Neuronal stem cell (in vitro differentiated cells): ENCODE results near the gene OR10C1.

Source experiments
- DNase-seq: peaks from one replicate; pipeline ENCODE4 v3.0.0-alpha.2; 2013; ENCODE audit warnings: low spot score
- H2AFZ ChIP-seq: one replicate; pipeline ENCODE4 v1.6.1; 2013; ENCODE audit warnings: mild to moderate bottlenecking, low read length, inconsistent platforms
- H2AK5ac ChIP-seq: 2 replicates; pipeline ENCODE4 v1.6.1; 2013; ENCODE audit warnings: low read depth, mild to moderate bottlenecking, inconsistent platforms, low read length, moderate library complexity, mixed read lengths
- H2BK120ac ChIP-seq: 2 replicates; pipeline ENCODE4 v1.6.1; 2013; ENCODE audit warnings: low read depth, mild to moderate bottlenecking, inconsistent platforms, low read length, moderate library complexity, mixed read lengths
- H2BK12ac ChIP-seq: one replicate; pipeline ENCODE4 v1.6.1; 2013; ENCODE audit warnings: low read length, inconsistent platforms
- H2BK15ac ChIP-seq: 2 replicates; pipeline ENCODE4 v1.6.1; 2013; ENCODE audit warnings: mild to moderate bottlenecking, low read length, inconsistent platforms, mixed read lengths
- H2BK5ac ChIP-seq: one replicate; pipeline ENCODE4 v1.6.1; 2013; ENCODE audit warnings: inconsistent platforms, mild to moderate bottlenecking, low read length, moderate library complexity
- H3K14ac ChIP-seq: one replicate; pipeline ENCODE4 v1.6.1; 2013; ENCODE audit warnings: low read length, inconsistent platforms
- H3K18ac ChIP-seq: 2 replicates; pipeline ENCODE4 v1.6.1; 2013; ENCODE audit warnings: low read length, inconsistent platforms
- H3K23ac ChIP-seq: 2 replicates; pipeline ENCODE4 v1.6.1; 2013; ENCODE audit warnings: low read depth, mild to moderate bottlenecking, mixed read lengths, low read length, inconsistent platforms; ENCODE audit not compliant: poor library complexity
- H3K27ac ChIP-seq: replicated peaks from 3 replicates; pipeline ENCODE4 v1.5.1; 2013; ENCODE audit warnings: low read length, inconsistent platforms
- H3K27me3 ChIP-seq, 3 experiments: 2 replicates each; pipeline ENCODE4 v1.6.1; 2013; ENCODE audit warnings: low read length in 3 of 3, mild to moderate bottlenecking in 2 of 3, inconsistent platforms in 1 of 3, low read depth in 1 of 3, mixed read lengths in 1 of 3, moderate library complexity in 1 of 3; ENCODE audit not compliant: control insufficient read depth in 3 of 3, insufficient read depth in 3 of 3
- H3K36me3 ChIP-seq, 2 donors: replicated peaks in 1 of 2; 2 replicates each; pipeline ENCODE4 v1.6.1; 2013; ENCODE audit warnings: low read length in 2 of 2; ENCODE audit not compliant: control insufficient read depth in 2 of 2, insufficient read depth in 2 of 2
- H3K4ac ChIP-seq: 2 replicates; pipeline ENCODE4 v1.6.1; 2013; ENCODE audit warnings: inconsistent platforms, mild to moderate bottlenecking, low read length, moderate library complexity
- H3K4me1 ChIP-seq, 2 donors: 1 replicate in 1 of 2; 2 replicates in 1 of 2; pipeline ENCODE4 v1.6.1; 2013; ENCODE audit warnings: low read length in 2 of 2, low read depth in 1 of 2; ENCODE audit not compliant: control insufficient read depth in 2 of 2, insufficient read depth in 1 of 2
- H3K4me2 ChIP-seq: one replicate; pipeline ENCODE4 v1.6.1; 2013; ENCODE audit warnings: mild to moderate bottlenecking, low read length, inconsistent platforms; ENCODE audit not compliant: insufficient read depth, poor library complexity, severe bottlenecking
- H3K4me3 ChIP-seq, 2 donors: 2 replicates each; pipeline ENCODE4 v1.5.1; 2013; ENCODE audit warnings: low read length in 2 of 2, mild to moderate bottlenecking in 2 of 2, inconsistent platforms in 1 of 2, moderate library complexity in 1 of 2
- H3K79me1 ChIP-seq: one replicate; pipeline ENCODE4 v1.6.1; 2013; ENCODE audit warnings: low read depth, mild to moderate bottlenecking, inconsistent platforms, low read length, moderate library complexity
- H3K9ac ChIP-seq: one replicate; pipeline ENCODE4 v1.6.1; 2013; ENCODE audit warnings: mild to moderate bottlenecking, low read depth, low read length, inconsistent platforms; ENCODE audit not compliant: poor library complexity
- H3K9me3 ChIP-seq, 2 donors: replicated peaks in 1 of 2; 2 replicates each; pipeline versions ENCODE3 to v1.6.1; 2013; ENCODE audit warnings: low read length in 2 of 2, mild to moderate bottlenecking in 2 of 2, inconsistent platforms in 1 of 2, low read depth in 1 of 2, mixed read lengths in 1 of 2, moderate library complexity in 1 of 2; ENCODE audit not compliant: control insufficient read depth in 2 of 2, insufficient read depth in 1 of 2
- H4K8ac ChIP-seq: one replicate; pipeline ENCODE4 v1.6.1; 2013; ENCODE audit warnings: low read depth, mild to moderate bottlenecking, inconsistent platforms, low read length, moderate library complexity
- H4K91ac ChIP-seq: one replicate; pipeline ENCODE4 v1.6.1; 2013; ENCODE audit warnings: low read length, low read depth, mild to moderate bottlenecking, inconsistent platforms; ENCODE audit not compliant: poor library complexity
- whole genome bisulfite sequencing, 2 donors: extraction: QIAGEN DNeasy Blood & Tissue Kit; methylation state at CpG; one replicate each; pipeline ENCODE4 v1.1.7; 2013; ENCODE audit warnings: missing lambda C conversion rate in 2 of 2, mixed read lengths in 1 of 2; ENCODE audit not compliant: insufficient read length in 2 of 2, insufficient replicate concordance in 1 of 2; ENCODE audit errors: extremely low coverage in 2 of 2; 5-methylcytosine and 5-hydroxymethylcytosine counted together

Gene OR10C1

GRCh38 chr6:29466241-29466640, 27.1 kb downstream of the OR10C1 start:
- Histone ChIP-seq H3K79me1 (no peaks in the 10 kb centered on the region), H3K18ac (no peak overlapping the region), H2AK5ac (no peak overlapping the region), H3K4me3 (no peak overlapping the region), H2BK15ac (no peak overlapping the region), H4K8ac (no peak overlapping the region), H2BK5ac (no peak overlapping the region), H3K23ac (no peak overlapping the region), H2BK120ac (no peak overlapping the region), H3K4ac (no peak overlapping the region), H3K14ac (no peak overlapping the region), H4K91ac (no peak overlapping the region), H3K27me3 (no peaks in the 10 kb centered on the region), H3K9me3 (no peaks in the 10 kb centered on the region), H2BK12ac (no peak overlapping the region), H2AFZ (no peak overlapping the region), H3K36me3 (no peaks in the 10 kb centered on the region), H3K4me2 (no peak overlapping the region), H3K9ac (no peak overlapping the region), H3K4me1 (no peaks in the 10 kb centered on the region), H3K27ac (no peak overlapping the region)
- WGBS, 2 donors = no CpG with 5 or more reads among the region's 6 CpGs
- no peak for DNase-seq

- no peaks in the 10 kb centered on the region for H3K36me3 ChIP-seq
- peaks cover 0 to 3% (median 0%) of the 10 kb centered on the region in 3 experiments for H3K27me3 ChIP-seq
- no peak overlapping the region for H4K91ac ChIP-seq
- no peak for DNase-seq
- no peak overlapping the region for H3K4ac ChIP-seq
- H2AK5ac ChIP-seq = no peak overlapping the region
- no peaks in the 10 kb centered on the region for H3K79me1 ChIP-seq
- WGBS, 2 donors = no CpG with 5 or more reads among the region's 2 CpGs
- no peak overlapping the region for H2BK5ac ChIP-seq
- no peak overlapping the region for H3K4me2 ChIP-seq
- no peak overlapping the region for H3K14ac ChIP-seq
- no peak overlapping the region for H2BK15ac ChIP-seq
- no peak overlapping the region for H4K8ac ChIP-seq
- H2BK12ac ChIP-seq = no peak overlapping the region
- no peak overlapping the region for H3K4me3 ChIP-seq
- H3K4me1 ChIP-seq = no peaks in the 10 kb centered on the region
- no peak overlapping the region for H3K9ac ChIP-seq
- no peak overlapping the region for H3K27ac ChIP-seq
- H3K9me3 ChIP-seq = peaks cover 0 to 2% of the 10 kb centered on the region in 2 donors
- no peak overlapping the region for H3K23ac ChIP-seq
- no peak overlapping the region for H2BK120ac ChIP-seq
- H3K18ac ChIP-seq = no peak overlapping the region
- no peak overlapping the region for H2AFZ ChIP-seq
These were observed 35.9 kb downstream of the OR10C1 start for GRCh38 chr6:29474996-29475395.

- WGBS, 2 donors = no CpG with 5 or more reads among the region's 5 CpGs
- Histone ChIP-seq H3K27ac (no peak overlapping the region), H3K9me3 (peaks cover 0 to 2% of the 10 kb centered on the region in 2 donors), H2BK15ac (no peak overlapping the region), H3K9ac (no peak overlapping the region), H3K23ac (no peak overlapping the region), H2BK5ac (no peak overlapping the region), H3K36me3 (no peaks in the 10 kb centered on the region), H2BK12ac (no peak overlapping the region), H3K4ac (no peak overlapping the region), H3K4me3 (no peak overlapping the region), H2AFZ (no peak overlapping the region), H3K4me1 (no peaks in the 10 kb centered on the region), H3K14ac (no peak overlapping the region), H3K79me1 (no peaks in the 10 kb centered on the region), H3K27me3 (no peaks in the 10 kb centered on the region), H2AK5ac (no peak overlapping the region), H4K91ac (no peak overlapping the region), H3K18ac (no peak overlapping the region), H4K8ac (no peak overlapping the region), H3K4me2 (no peak overlapping the region), H2BK120ac (no peak overlapping the region)
- no peak for DNase-seq
These were observed 38.9 kb downstream of the OR10C1 start for GRCh38 chr6:29477923-29478450.

- H2BK15ac ChIP-seq = no peak overlapping the region
- no peaks in the 10 kb centered on the region for H3K36me3 ChIP-seq
- no peak overlapping the region for H4K8ac ChIP-seq
- no peak overlapping the region for H3K27ac ChIP-seq
- no peak overlapping the region for H3K18ac ChIP-seq
- no CpG with 5 or more reads among the region's 5 CpGs for WGBS, 2 donors
- no peaks in the 10 kb centered on the region for H3K27me3 ChIP-seq
- H3K4me1 ChIP-seq = no peaks in the 10 kb centered on the region
- H2BK12ac ChIP-seq = no peak overlapping the region
- H3K9me3 ChIP-seq = peaks cover 0 to 2% of the 10 kb centered on the region in 2 donors
- no peak overlapping the region for H3K4me2 ChIP-seq
- no peak overlapping the region for H3K14ac ChIP-seq
- no peak overlapping the region for H4K91ac ChIP-seq
- no peak overlapping the region for H3K23ac ChIP-seq
- H3K79me1 ChIP-seq = no peaks in the 10 kb centered on the region
- no peak for DNase-seq
- no peak overlapping the region for H2AFZ ChIP-seq
- no peak overlapping the region for H2AK5ac ChIP-seq
- no peak overlapping the region for H3K4me3 ChIP-seq
- no peak overlapping the region for H3K4ac ChIP-seq
- no peak overlapping the region for H3K9ac ChIP-seq
- no peak overlapping the region for H2BK5ac ChIP-seq
- H2BK120ac ChIP-seq = no peak overlapping the region
These were observed 39.6 kb downstream of the OR10C1 start for GRCh38 chr6:29478740-29479139.
